OCI-LY7 (cell line): ENCODE data around the gene DPM2.

Source experiments
- EZH2phosphoT487 ChIP-seq: fragments of 200-600 bp; sonication (generic); IDR thresholded peaks from 2 replicates; pipeline ENCODE4 v1.6.1; 2018; ENCODE audit warnings: low read depth, borderline replicate concordance, mild to moderate bottlenecking, mixed run types, antibody characterized with exemption, low read length, moderate library complexity, mixed read lengths
- TF ChIP-seq, protein P1 (sequence below): fragments of 200-600 bp; sonication (generic); conservative IDR thresholded peaks from 2 replicates; pipeline ENCODE4 v1.5.1; 2014; ENCODE audit warnings: mild to moderate bottlenecking, antibody characterized with exemption, low read length, moderate library complexity, mixed read lengths

DNA sequence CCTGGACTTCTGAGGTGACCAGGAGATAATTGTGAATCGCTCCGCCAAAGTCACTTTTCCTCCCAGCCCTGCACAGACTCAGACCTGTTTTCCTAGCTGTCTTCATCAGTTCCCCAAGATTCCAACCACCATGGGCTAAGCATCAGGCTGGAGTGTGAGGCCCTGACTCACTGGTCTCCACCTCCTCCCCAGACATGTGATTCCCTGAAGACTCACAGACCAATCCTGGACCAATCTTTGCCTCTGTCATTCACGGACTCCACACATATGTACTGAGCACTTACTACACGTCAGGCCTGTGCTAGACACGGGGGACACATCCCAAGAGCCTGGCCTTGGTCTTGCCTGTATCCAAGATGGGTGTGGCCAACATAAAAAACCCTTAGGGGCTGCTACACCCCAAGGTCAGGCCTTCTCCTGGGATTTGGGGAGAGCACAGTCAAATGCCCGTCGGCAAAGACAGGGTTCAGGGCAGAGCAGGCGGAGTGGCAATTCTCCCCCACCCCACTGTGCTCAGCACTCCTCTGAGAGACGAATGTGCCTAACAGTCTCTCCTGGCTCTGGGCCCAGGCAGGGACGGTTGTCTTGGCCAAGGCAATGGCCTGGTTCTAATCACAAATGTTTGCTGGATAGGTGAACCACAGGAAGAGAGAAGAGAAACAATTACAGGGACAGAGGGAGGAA is 31.2 kb upstream of the DPM2 start:
- TF ChIP-seq, protein P1, sequence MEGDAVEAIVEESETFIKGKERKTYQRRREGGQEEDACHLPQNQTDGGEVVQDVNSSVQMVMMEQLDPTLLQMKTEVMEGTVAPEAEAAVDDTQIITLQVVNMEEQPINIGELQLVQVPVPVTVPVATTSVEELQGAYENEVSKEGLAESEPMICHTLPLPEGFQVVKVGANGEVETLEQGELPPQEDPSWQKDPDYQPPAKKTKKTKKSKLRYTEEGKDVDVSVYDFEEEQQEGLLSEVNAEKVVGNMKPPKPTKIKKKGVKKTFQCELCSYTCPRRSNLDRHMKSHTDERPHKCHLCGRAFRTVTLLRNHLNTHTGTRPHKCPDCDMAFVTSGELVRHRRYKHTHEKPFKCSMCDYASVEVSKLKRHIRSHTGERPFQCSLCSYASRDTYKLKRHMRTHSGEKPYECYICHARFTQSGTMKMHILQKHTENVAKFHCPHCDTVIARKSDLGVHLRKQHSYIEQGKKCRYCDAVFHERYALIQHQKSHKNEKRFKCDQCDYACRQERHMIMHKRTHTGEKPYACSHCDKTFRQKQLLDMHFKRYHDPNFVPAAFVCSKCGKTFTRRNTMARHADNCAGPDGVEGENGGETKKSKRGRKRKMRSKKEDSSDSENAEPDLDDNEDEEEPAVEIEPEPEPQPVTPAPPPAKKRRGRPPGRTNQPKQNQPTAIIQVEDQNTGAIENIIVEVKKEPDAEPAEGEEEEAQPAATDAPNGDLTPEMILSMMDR = no peak
- no peak for TF ChIP-seq EZH2phosphoT487
